T1000 (cell line): ENCODE results near the gene FIBP.

Experiments used
- DNase-seq: peaks from one replicate; lab custom pipeline; 2025; ENCODE audit warnings: mixed read lengths; lab: John Stamatoyannopoulos, UW

The FIBP gene

DNA sequence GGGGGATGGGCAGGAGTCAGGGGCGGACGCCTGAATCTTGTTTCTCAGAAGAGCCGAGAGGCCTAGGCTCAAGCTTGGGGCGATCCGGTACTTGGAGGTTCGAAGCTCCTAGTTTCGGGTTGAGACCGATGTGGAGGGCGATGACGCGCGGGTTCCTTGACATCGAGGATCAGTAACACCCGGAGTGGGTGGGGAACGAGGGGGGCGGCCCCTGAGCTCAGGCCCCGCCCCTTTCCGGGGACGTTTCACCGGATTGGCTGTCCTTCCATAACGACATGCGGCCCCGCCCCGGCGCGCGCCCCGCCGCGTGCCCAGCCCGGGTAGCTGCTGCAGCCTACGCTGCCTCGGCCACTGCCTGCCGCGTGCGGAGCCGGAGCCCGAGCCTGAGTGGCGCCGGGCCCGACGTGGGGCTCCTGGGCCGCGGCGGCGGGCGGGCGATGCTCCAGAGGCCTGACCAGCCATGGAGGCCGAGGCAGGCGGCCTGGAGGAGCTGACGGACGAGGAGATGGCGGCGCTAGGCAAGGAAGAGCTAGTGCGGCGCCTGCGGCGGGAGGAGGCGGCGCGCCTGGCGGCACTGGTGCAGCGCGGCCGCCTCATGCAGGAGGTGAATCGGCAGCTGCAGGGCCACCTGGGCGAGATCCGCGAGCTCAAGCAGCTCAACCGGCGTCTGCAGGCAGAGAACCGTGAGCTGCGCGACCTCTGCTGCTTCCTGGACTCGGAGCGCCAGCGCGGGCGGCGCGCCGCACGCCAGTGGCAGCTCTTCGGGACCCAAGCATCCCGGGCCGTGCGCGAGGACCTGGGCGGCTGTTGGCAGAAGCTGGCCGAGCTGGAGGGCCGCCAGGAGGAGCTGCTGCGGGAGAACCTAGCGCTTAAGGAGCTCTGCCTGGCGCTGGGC, 2.3 kb upstream of the FIBP start, which contains the start of gene CCDC85B:
Gene CCDC85B (plus strand): TSS at position 350 of the 895 bp plus-strand sequence. CDS start 111 bp downstream, at position 461.
- peak; percentile 98 for DNase-seq

DNA sequence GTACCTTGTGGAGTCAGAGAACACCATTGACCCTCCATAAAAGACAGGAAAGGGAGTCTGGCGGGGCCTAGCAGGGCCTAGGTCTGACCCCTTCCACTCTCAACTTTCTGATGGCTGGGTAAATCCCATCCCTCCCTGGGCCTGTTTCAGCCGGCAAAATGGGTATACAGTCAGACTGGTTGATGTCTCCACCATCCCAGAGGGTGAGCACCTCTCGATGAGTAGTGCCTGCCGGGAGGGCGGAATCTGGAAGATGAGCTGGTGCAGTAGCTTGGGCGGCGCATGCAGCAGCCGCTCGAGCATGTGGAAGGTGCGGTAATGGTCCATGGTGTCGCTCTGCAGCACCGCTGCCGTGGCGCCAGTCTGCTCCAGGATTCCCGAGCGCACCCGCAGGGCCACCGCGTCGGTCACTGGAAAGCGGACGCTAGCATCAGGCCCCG, 528 bp downstream of the FIBP start:
- no peak for DNase-seq

DNA sequence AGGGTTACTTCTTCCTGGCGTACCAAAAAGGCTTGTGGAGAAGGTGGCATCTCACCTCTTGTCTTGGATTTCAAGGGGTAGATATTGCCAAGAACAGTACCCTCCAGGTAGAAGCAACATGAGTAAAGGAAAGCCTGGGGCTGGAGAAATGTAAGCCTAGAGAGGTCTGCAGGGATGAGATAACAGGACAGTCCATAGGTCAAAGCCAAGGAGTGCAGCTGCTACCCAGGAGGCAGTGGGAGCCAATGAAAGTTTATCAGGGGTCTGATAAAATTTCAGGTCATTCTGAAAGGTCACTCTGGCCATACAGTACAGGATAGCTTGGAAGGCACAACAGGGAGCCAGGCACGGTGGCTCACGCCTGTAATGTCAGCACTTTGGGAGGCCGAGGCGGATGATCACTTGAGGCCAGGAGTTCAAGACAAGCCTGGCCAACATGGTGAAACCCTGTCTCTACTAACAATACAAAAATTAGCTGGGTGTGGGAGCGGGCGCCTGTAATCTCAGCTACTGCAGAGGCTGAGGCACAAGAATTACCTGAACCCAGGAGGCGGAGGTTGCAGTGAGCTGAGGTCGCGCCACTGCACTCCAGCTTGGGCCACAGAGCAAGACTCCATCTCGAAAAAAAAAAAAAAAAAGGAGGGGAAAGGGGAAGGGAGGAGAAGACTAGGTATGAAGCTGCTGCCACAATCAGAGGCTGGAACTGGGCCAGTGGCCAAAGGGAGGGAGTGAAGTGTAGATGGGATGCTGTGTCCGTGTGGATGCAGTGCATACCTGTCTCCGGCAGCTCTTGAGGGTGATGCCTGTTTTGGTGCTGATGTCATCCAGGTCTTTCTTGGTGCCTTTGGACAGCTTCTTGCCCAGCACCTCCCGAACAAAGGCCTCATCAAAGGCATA, 1.2 kb downstream of the FIBP start:
- DNase-seq = no peak

DNA sequence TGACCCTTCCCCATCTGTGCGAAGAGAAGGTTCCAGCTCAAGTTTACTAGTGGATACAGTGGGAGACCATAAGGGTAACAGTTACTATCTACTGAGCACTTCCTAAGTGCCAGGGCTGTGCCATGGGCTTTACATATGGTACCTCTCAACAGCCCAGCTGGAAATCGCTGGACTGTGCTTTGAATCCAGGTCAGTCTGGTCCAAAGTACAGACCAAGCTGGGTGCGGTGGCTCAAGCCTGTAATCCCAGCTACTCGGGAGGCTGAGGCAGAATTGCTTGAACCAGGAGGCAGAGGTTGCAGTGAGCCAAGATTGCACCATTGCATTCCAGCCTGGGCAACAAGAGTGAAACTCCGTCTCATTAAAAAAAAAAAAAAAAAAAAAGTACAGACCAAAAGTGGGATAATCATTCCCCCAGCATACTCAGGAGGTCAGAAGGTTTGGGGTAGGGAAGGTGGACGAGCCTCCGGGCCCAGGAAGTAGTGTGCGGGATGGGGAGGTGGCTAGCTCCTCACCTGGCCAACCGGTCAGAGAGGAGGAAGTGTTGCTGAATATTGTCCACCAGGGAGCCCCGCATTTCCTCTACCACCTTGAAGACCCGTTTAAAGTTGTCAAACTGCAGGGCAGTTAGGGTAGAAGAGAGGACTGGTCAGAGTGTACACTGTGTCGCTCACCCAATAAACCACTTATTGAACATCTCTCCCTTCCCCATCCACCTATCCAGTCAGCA, 2.3 kb downstream of the FIBP start:
- DNase-seq = no peak

DNA sequence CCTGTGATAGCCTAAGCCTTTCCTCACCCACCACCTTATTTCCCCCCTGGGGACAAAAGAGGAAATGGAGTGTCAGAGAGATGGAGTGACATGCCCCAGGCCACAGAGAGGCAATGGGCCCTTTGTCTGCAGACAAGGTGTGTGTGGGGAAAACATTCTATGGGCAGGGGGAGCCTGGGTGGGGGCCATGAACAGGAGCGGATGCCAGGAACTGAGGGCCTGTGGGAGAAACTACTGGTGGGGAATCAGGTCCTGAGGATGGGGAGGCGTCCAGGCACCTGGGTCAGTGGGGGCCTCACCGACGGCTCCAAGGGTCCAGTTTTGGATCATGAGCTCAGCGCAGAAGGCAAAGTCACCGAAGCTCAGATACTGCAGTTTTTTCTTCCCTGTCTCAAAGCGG, 3.0 kb downstream of the FIBP start:
- DNase-seq = no peak

DNA sequence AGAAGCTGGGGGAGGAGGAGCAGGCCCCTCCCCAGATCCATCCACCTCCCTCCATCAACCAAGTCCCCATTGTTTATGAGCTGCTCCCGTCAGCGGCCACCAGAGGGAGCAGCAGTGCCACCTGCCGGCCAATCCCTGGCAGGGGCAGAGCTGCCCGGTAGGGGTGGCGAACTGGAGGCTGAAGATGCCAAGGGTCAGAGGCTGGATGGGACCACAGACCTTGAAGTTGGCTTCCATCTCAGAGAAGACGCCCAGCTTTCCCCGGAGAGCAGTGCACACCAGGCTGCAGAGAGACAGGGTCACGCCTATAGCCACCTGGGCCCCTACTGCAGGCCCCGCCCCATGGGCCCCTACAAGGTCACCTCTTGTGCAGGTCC, 3.6 kb downstream of the FIBP start:
- peak; percentile 72 for DNase-seq

DNA sequence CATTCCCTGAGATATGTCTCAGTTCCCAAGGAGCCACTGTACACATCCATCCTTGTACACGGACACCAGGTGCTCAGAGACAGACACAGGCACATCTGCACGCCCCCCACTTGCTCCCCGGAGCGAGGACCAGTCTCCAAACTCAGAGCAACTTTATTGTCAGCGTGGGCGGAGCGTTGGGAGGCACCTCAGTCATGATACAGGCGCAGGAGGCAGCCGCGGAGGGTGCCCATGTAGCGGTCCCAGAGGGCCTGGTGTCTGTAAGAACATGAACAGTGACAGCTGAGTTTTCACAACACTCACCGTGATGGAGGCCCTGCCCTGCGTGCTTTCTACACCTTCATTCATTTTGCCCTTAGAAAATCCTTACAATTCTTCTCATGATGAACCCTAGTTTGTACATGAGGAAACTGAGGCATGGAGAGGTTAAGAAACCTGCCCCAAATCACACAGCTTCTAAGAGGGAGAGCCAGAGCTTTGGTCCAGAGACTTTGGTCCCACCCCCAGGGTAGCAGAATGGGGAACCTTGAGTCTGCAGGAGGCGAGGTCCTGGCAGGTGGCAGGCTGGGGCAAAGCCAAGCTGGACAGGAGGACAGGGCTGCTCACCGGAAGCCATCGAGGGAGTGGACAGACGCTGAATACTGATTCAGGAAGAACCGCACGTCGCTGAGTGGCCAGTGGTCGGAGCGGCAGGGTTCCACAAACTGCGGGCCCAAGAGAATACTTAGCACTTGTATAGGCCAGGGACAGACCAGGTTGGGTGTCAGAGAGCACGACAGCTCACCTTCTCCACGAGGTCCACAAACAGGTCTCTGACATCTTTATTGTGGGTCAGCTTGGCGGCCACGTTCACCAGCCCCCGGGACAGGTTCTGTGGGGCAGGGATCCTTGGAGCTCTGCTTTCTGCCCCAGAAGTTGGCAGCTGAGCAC, 4.2 kb downstream of the FIBP start:
- no peak for DNase-seq

DNA sequence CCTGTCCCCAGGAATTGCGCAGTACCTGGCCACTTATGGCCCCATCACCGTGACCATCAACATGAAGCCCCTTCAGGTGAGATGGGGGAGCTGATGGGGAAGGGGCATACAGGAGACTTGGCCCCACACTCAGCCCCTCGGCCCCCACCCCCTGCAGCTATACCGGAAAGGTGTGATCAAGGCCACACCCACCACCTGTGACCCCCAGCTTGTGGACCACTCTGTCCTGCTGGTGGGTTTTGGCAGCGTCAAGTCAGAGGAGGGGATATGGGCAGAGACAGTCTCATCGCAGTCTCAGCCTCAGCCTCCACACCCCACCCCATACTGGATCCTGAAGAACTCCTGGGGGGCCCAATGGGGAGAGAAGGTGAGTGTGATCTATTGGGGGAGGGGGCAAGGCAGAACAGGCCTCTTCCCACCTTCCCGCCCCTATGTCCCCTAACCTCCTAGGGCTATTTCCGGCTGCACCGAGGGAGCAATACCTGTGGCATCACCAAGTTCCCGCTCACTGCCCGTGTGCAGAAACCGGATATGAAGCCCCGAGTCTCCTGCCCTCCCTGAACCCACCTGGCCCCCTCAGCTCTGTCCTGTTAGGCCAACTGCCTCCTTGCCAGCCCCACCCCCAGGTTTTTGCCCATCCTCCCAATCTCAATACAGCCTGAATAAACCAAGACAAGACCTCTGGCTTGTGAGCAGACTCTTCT, 5.1 kb downstream of the FIBP start:
- no peak for DNase-seq

DNA sequence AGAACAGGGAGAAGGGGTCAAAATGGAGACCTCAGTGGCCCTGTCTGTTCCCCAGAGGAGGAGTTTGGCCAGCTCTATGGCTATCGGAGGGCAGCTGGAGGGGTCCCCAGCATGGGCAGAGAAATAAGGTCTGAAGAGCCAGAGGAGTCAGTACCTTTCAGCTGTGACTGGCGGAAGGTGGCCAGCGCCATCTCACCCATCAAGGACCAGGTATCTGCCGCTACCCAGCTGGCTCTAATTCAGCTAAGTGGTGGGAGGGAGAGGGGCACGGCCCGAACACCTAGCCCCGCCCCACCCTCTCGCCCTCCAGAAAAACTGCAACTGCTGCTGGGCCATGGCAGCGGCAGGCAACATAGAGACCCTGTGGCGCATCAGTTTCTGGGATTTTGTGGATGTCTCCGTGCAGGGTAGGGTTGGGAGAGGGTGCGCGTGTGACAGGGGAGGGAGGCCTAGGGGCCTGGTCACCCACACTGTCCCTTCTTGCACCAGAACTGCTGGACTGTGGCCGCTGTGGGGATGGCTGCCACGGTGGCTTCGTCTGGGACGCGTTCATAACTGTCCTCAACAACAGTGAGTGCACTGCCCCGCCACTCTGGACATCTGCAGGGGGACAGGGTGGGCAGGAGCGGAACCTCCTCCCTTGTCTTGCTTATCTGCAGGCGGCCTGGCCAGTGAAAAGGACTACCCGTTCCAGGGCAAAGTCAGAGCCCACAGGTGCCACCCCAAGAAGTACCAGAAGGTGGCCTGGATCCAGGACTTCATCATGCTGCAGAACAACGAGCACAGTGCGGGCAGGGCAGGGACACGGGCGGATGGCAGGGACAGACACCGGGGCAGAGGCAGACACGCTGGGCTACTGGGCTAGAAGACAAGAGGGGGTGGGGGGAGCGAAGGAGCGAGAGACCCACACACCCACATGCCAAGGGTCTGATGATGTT, 5.9 kb downstream of the FIBP start:
- DNase-seq = no peak

DNA sequence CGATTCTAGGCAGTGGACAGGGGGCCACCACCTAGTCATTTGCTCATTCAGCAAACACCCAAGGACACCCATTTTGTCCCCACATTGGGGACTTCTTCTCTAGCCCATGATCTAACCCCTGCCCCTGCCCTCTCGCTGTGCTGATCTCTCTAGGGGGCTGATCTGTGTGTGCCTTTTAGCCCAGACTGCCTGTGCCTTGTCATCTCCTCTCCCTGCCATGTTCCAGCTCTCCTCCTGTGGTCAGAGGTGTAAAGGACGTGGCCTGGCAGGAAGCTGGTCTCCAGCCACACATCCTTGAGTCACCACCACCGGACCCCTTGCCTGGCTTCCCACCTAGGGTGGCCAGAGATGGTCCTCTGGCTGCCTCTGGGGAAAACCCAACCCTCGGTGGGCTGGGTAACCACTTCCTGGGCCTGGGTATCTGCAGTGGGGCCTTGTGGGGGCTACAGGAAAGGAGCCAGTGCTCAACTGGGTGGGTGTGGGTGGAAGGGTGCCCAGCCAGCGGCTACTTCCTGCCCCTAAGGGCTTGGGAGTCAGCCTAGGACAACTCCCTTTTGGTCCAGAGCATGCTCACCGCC, 7.3 kb downstream of the FIBP start:
- no peak for DNase-seq

DNA sequence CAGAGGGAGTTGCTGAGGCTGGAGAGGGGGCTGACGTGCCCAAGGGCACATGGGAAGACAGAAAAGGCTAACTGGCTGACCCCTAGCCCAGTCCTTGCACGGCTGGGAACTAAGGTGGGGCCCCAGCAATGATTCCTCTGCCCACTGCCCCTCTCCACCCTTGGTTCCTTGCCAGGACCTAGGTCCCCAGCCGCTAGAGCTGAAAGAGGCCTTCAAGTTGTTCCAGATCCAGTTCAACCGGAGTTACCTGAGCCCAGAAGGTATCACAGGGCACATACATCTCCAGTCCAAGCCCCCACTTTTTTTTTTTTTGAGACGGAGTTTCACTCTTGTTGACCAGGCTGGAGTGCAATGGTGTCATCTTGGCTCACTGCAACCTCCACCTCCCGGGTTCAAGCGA, 8.2 kb downstream of the FIBP start:
- DNase-seq = no peak

DNA sequence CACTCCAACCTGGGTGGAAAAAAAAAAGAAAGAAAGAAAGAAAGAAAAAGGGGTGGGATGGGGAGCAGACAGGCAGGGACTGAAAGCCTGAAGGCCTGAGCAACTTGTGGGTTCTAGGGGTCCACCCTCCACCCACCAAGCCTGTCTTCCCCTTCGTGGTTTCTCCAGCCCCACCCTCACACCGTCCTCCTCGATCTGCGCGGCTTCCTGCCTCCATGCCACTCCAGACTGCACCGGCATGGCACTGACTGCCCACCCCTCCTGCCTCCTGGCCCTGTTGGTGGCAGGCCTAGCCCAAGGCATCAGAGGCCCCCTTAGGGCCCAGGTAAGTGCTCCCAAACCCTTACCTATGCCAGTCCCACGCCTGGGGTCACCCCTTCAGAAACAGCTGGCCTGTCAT, 8.7 kb downstream of the FIBP start, which contains the start of gene CTSW:
Gene CTSW (plus strand): TSS at position 221 of the 400 bp plus-strand sequence. CDS start 18 bp downstream, at position 239.
- DNase-seq = no peak

DNA sequence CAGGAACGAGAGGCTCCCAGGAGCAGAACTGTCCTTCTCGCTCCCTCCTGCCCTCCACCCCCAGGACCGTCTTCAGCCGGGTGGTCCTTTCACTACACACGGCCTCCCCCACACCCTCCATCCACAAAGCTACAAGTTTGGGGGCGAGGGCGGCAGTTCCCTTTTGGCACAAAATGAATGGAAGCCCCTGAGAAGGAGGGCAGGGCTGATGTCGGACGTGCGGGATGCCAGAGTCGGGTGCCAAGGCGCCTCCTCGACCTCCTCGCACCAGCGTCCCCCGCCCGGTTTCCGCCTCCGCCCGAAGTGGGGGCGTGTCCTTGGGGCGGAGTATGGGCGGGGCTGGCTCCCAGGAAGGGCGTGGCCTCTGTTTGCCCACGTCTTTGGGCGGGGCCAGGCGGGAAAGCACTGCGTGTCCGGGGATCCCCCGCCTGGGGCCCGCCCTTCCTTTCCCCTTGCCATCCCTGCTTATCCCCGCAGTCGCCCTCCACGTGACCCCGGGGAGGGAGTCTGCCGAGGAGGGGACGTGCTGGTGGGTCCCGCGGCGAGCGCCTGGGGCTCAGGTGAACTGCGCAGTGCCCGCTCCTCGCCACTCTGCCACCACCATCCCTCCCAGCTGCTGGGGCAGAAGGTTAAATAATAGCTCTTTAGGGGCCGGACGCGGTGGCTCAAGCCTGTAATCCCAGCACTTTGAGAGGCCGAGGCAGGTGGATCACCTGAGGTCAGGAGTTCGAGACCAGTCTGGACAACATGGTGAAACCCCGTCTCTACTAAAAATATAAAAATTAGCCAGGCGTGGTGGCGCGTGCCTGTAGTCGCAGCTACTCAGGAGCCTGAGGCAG, 14.7 kb downstream of the FIBP start:
- DNase-seq = peak; percentile 96

DNA sequence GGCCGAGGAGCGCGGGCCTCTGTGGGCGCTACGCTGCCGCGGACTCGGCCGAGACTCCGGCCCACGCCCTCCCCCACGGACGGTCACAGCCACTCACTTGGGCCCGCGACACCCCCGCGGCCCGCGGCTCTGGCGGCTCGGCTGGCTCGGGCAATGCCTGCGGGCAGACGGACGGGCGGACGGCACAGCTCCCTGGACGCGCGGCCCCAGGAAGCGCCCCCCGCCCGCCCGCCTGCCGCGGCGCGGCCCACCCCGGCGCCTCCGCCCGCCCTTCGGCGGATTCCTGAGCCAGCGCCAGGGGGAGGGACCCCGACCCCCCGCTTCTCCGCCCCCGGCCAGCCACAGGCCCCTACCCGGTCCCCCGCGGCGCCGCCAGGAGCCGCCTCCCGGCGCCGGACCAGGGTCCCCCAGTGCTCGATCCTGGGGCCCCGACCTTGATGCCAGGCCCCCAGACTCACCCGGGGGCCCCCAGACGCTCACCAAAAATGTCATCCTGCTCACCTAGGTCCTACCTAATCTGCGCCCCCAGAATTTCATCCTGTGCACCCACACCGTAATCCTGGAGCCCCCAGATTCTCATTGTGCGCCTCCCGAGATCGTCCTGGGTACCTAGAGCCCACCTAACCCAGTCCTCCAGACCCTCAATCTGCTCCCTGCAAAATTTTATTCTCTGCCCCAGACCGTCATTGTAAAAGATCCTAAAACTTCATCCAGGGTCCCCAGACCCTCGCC, 15.5 kb downstream of the FIBP start, which contains the start of gene EFEMP2:
Gene EFEMP2 (minus strand): TSS at position 215 of the 732 bp plus-strand sequence. CDS start 446 bp downstream, outside the sequence.
- DNase-seq = peak; percentile 58

DNA sequence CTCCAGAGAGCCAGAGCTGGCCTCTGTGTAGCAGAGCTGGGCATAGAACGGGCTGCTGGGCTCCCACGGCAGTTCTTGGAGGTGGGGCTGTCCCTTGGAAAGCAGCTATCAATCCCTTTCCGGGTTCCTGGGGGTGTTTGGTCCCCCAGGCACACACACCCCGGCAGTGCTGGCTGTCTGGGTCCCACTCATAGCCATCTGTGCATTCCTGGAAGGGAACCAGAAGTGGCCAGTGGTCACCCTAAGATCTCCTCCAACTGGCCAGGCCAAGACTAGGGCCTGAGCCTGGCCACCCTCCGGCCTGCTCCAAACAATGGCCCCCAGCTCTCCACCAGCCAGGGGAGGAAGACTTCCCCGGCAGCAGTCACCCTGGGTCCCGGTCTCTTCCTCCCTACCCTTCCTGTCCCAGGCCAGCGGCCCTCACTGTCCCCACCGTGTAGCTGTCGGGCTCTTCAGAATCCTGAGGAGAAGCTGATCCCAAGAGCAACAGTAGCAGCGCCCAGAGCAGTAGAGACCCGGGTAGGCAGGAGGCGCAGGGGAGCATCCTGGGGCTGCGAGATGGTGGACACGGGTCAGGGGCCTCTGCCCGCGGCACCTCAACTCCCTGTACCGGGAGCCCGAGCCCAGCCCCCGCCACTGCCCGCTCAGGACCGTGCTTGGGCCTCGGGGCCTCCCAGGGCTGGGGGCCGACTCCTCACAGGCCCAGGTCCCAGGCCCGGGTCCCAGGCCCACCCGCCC, 16.3 kb downstream of the FIBP start:
- DNase-seq = peak; percentile 59
